ENCODE results near the gene SFXN4. TPM values are rescaled to one million over a fixed set of nuclear protein-coding genes. Genes with fewer than 3 reads are reported as not detected.

The SFXN4 gene
- total and polyA plus RNA-seq, 2 of the 4 experiments (the other 2 are of a cell fraction) = 12.0 to 12.5 TPM

- ATAC-seq (ENCODE audit: low read depth) = no peak
- BruUV-seq (replicated peaks) = no TSS peak
- dilution Hi-C loops (cut with HindIII; ENCODE audit: low sequenced_read_pairs, unreplicated experiment) (no loop called here), intact Hi-C loops (cut with micrococcal nuclease) (no loop called here), in situ Hi-C loops (cut with MboI; ENCODE audit: low sequenced_read_pairs) (no loop called here)
- Histone ChIP-seq H3K4me3 (ENCODE audit: insufficient read depth, low read depth, low read length) (no peak overlapping the region), H3K79me1 (ENCODE audit: low read depth in 1 of 2, low read length in 2 of 2) (peaks cover 4 to 30% of the 10 kb centered on the region in 2 experiments; a peak in 3 of 4 replicates), H3K27me3 (ENCODE audit: control insufficient read depth, insufficient read depth, low read length) (no peaks in the 10 kb centered on the region), H2AK5ac (ENCODE audit: low read depth, low read length) (peak overlapping the region; percentile 48; the same call in 1 of the 2 replicates), H2BK20ac (ENCODE audit: low read depth, low read length) (no peak overlapping the region), H2AFZ (replicated peaks; ENCODE audit: low read length, poor library complexity) (no peak overlapping the region), H3K4me1 (ENCODE audit: control insufficient read depth, insufficient read depth, low read length) (peaks cover 17% of the 10 kb centered on the region), H2BK5ac (ENCODE audit: low read depth, low read length, poor library complexity, severe bottlenecking) (no peak overlapping the region), H2AK9ac (replicated peaks; ENCODE audit: low read depth, low read length, poor library complexity) (no peak overlapping the region), H3K27ac (ENCODE audit: insufficient read depth, low read length) (no peak overlapping the region), H3K9me1 (ENCODE audit: insufficient read depth, low read length) (peaks cover 4% of the 10 kb centered on the region; the same call in 1 of the 2 replicates), H2BK15ac (ENCODE audit: low read depth, low read length) (0 out of 3 replicates have a peak overlapping the region, but pooled peaks have one; percentile 35), H2BK120ac (ENCODE audit: low read depth, low read length) (no peak overlapping the region), H4K5ac (ENCODE audit: low read depth, low read length) (no peak overlapping the region), H3K23ac (ENCODE audit: low read depth, low read length) (no peak overlapping the region), H3K14ac (replicated peaks; ENCODE audit: low read depth, low read length) (peak overlapping the region; percentile 28; the same call in 1 of the 2 replicates), H3K18ac (ENCODE audit: low read depth, low read length) (0 out of 2 replicates have a peak overlapping the region, but pooled peaks have one; percentile 9), H3K9ac (ENCODE audit: low read depth, low read length) (no peak overlapping the region), H4K8ac (ENCODE audit: low read depth in 2 of 2, low read length in 2 of 2) (peak overlapping the region in 1 of 2 experiments; percentile 19; a peak in 1 of 4 replicates), H3K4ac (ENCODE audit: low read depth, low read length) (no peak overlapping the region), H4K20me1 (ENCODE audit: insufficient read depth, low read length) (peaks cover 8% of the 10 kb centered on the region), H4K91ac (ENCODE audit: insufficient read depth, low read depth, low read length) (no peak overlapping the region), H3K36me3 (ENCODE audit: control insufficient read depth, insufficient read depth, low read length) (peaks cover 36% of the 10 kb centered on the region), H3K4me2 (ENCODE audit: low read depth, low read length) (no peak overlapping the region), H3K9me3 (ENCODE audit: control insufficient read depth, insufficient read depth, low read length) (no peaks in the 10 kb centered on the region), H3K56ac (ENCODE audit: extremely low read depth, insufficient read depth, low read length) (no peak overlapping the region)
- DNase-seq = no peak
- no CpG with 5 or more reads among the region's 6 CpGs for WGBS, 2 experiments (ENCODE audit: extremely low coverage in 2 of 2, insufficient read length in 1 of 2)
- POLR2A ChIA-PET (ENCODE audit: unreplicated experiment) = no interaction called here
- CTCF ChIA-PET = interaction anchor here (0.5 kb wide), 1 partner anchor 80 kb away, joined by 5 read pairs; no protein-coding TSS in a partner anchor
- TF ChIP-seq RAD21 (IDR thresholded peaks at IDR 0.05; ENCODE audit: low read length) = no peak
- no peak for TF ChIP-seq RCOR1 (IDR thresholded peaks at IDR 0.05; ENCODE audit: insufficient replicate concordance, low read length)
- TF ChIP-seq, protein P1, sequence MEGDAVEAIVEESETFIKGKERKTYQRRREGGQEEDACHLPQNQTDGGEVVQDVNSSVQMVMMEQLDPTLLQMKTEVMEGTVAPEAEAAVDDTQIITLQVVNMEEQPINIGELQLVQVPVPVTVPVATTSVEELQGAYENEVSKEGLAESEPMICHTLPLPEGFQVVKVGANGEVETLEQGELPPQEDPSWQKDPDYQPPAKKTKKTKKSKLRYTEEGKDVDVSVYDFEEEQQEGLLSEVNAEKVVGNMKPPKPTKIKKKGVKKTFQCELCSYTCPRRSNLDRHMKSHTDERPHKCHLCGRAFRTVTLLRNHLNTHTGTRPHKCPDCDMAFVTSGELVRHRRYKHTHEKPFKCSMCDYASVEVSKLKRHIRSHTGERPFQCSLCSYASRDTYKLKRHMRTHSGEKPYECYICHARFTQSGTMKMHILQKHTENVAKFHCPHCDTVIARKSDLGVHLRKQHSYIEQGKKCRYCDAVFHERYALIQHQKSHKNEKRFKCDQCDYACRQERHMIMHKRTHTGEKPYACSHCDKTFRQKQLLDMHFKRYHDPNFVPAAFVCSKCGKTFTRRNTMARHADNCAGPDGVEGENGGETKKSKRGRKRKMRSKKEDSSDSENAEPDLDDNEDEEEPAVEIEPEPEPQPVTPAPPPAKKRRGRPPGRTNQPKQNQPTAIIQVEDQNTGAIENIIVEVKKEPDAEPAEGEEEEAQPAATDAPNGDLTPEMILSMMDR (conservative IDR thresholded peaks at IDR 0.05; ENCODE audit: low read depth, low read length) = no peak
- TF ChIP-seq BHLHE40 (IDR thresholded peaks at IDR 0.05; ENCODE audit: low read depth, low read length) = no peak
- TF ChIP-seq MXI1 (IDR thresholded peaks at IDR 0.05; ENCODE audit: borderline replicate concordance, low read depth, low read length) = no peak
- TF ChIP-seq FOS (IDR thresholded peaks at IDR 0.05; ENCODE audit: low read depth, low read length) = no peak
- no peak for TF ChIP-seq MAZ (IDR thresholded peaks at IDR 0.05; ENCODE audit: borderline replicate concordance, low read depth, low read length)
- TF ChIP-seq, protein P2, sequence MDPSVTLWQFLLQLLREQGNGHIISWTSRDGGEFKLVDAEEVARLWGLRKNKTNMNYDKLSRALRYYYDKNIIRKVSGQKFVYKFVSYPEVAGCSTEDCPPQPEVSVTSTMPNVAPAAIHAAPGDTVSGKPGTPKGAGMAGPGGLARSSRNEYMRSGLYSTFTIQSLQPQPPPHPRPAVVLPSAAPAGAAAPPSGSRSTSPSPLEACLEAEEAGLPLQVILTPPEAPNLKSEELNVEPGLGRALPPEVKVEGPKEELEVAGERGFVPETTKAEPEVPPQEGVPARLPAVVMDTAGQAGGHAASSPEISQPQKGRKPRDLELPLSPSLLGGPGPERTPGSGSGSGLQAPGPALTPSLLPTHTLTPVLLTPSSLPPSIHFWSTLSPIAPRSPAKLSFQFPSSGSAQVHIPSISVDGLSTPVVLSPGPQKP (IDR thresholded peaks at IDR 0.05; ENCODE audit: borderline replicate concordance, low read depth, low read length) = no peak
- TF ChIP-seq SMC3 (IDR thresholded peaks at IDR 0.05; ENCODE audit: low read depth, low read length) = no peak
- no peak for TF ChIP-seq POLR2A (IDR thresholded peaks at IDR 0.05; ENCODE audit: low read depth, low read length)
- TF ChIP-seq USF2 (IDR thresholded peaks at IDR 0.05; ENCODE audit: low read depth, low read length) = no peak
- no peak for TF ChIP-seq CEBPB (IDR thresholded peaks at IDR 0.05; ENCODE audit: low read depth, low read length)
- TF ChIP-seq MAFK (IDR thresholded peaks at IDR 0.05; ENCODE audit: low read depth, low read length) = no peak
Measured at GRCh38 chr10:119116326-119116951, 49.1 kb downstream of the SFXN4 start.

Data from IMR-90 (cell line).